HG03095 (cell line): ENCODE data around the gene SLC38A11.

ENCODE experiments used
- ATAC-seq: cut with Tn5 transposase; IDR thresholded peaks from one replicate; pipeline ENCODE4 v1.9.1; 2021; ENCODE audit warnings: moderate library complexity; ENCODE audit not compliant: unreplicated experiment

The SLC38A11 gene

GRCh38 chr2:164917296-164917903 lies 37.9 kb downstream of the SLC38A11 start:
- ATAC-seq, result no peak

- no peak for ATAC-seq
Observed at GRCh38 chr2:164915566-164915965, 39.8 kb downstream of the SLC38A11 start.

- ATAC-seq, result no peak
Observed at GRCh38 chr2:164913640-164914350, 41.5 kb downstream of the SLC38A11 start.

- ATAC-seq, result no peak
Observed at GRCh38 chr2:164913011-164913410, 42.3 kb downstream of the SLC38A11 start.

- no peak for ATAC-seq
Observed at GRCh38 chr2:164911832-164912231, 43.5 kb downstream of the SLC38A11 start.

GRCh38 chr2:164910101-164910899 lies 45.0 kb downstream of the SLC38A11 start:
- peak; percentile 83 for ATAC-seq

GRCh38 chr2:164906947-164907346 lies 48.4 kb downstream of the SLC38A11 start:
- ATAC-seq, result no peak

- no peak for ATAC-seq
Observed at GRCh38 chr2:164905307-164905706, 50.0 kb downstream of the SLC38A11 start.

- no peak for ATAC-seq
Observed at GRCh38 chr2:164903951-164904350, 51.4 kb downstream of the SLC38A11 start.

GRCh38 chr2:164903204-164903603 lies 52.1 kb downstream of the SLC38A11 start:
- ATAC-seq, result no peak

GRCh38 chr2:164899121-164899520 lies 56.2 kb downstream of the SLC38A11 start:
- no peak for ATAC-seq

- no peak for ATAC-seq
Observed at GRCh38 chr2:164898475-164898874, 56.9 kb downstream of the SLC38A11 start.

GRCh38 chr2:164897469-164898260 lies 57.7 kb downstream of the SLC38A11 start:
- ATAC-seq, result no peak

- peak; percentile 99 for ATAC-seq
Observed at GRCh38 chr2:164896634-164897355, 58.5 kb downstream of the SLC38A11 start.

GRCh38 chr2:164896226-164896625 lies 59.1 kb downstream of the SLC38A11 start:
- no peak for ATAC-seq

- no peak for ATAC-seq
Observed at GRCh38 chr2:164891460-164891859, 63.9 kb downstream of the SLC38A11 start.

GRCh38 chr2:164890544-164890943 lies 64.8 kb downstream of the SLC38A11 start:
- no peak for ATAC-seq

GRCh38 chr2:164888592-164888991 lies 66.7 kb downstream of the SLC38A11 start:
- no peak for ATAC-seq

GRCh38 chr2:164887434-164888144 lies 67.7 kb downstream of the SLC38A11 start:
- no peak for ATAC-seq

GRCh38 chr2:164882276-164882675 lies 73.0 kb downstream of the SLC38A11 start:
- ATAC-seq, result no peak
